ENCODE results near the gene PDIA4.
"Not testable (repeated sequence)": the region's sequence is repeated elsewhere in the genome, so short reads cannot be mapped to it uniquely, and the experiment has no call there.

The PDIA4 gene

DNA sequence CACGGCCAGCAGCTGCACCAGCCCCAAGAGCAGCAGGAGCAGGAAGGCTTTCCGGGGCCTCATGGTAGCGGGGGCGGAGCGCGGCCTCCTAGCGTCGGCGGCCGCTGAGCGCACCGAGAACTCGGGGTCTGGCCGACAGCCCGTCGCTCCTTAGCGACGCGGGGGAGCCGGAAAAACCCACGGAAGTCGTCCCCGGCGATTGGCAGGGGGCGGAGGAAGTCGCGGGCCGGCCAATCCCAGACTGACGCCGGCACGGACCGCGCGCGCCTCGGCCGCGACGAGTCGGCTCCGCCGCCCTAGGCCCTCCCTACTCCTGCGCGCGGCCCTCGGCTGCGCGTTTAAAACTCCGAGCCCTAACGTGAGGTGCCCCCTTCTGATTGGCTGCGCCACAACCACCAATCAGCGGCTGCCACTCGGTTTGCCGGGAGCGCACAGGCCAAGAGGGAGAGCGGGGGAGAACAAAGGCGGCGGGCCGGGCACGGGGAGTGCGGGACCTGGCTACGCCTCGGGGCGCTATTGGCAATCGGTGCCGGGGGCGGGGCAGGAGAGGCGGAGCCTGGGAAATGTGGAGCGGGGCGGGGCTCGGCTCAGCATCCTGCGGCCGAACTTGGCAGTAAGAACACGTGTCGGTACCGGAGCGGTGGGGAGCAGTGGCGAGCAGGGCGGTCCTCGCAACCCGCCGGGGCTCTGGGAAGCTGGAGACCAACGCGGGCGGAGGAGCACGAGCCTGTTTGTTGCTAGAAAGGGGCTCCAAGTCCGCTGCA is at the start of gene PDIA4:
Gene PDIA4 (minus strand): TSS at position 160 of the 764 bp plus-strand sequence. CDS start 97 bp downstream, at position 63.
- no peak for FAIRE-seq

GRCh38 chr7:149077594-149077993 is 49.3 kb upstream of the PDIA4 start:
- no peak for FAIRE-seq

DNA sequence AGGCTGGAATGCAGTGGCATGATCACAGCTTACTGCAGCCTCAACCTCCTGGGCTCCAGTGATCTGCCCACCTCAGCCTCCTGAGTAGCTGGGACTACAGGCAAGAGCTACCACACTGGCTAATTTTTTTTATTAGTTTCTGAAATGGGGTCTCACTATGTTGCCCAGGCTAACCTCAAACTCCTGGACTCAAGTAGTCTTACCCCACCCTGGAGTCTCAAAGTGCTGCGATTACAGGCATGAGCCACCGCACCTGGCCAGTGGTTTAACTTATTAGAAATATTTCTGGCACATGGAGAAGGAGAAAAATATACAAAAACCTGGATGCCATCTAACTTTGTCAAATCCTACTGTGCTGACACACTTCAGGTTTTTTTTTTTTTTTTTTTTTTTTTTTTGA is 47.0 kb upstream of the PDIA4 start:
- FAIRE-seq: no peak

DNA sequence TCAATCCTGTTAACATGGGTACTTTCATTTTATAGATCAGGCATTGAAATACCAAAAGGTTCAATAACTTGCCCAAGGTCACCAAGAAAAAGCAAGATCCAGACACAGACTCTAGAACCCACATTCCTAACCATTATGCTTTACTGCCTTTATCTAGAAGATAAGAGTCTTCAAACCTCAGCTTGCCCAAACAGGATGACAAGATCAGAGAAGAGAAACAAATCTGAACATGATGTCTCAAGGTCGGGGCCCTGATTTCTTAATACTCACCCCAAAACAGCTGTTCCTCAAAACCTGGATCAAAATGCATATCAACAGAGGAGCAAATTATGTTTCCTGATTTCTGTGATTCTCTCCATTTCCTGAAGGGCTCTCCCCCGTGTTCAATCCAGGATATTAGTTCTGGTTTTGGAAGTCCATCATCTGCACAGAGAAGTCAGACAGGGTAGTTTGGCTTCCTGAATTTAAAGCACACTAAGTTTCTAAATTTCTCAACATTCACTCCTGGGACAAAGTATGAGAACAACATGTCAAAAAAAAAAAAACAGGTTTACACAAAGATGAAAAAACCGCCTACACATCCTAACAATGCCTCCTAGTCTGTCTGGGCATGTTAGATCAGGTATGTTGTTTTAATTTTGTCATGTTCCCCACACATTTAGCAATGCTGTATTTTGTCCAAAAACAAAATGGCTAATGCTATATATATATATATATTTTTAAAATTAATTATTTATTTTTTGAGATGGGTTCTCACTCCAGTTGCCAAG is 46.0 kb upstream of the PDIA4 start:
- FAIRE-seq: no peak

- no peak for FAIRE-seq
Observed at GRCh38 chr7:149072438-149072775, 44.1 kb upstream of the PDIA4 start.

DNA sequence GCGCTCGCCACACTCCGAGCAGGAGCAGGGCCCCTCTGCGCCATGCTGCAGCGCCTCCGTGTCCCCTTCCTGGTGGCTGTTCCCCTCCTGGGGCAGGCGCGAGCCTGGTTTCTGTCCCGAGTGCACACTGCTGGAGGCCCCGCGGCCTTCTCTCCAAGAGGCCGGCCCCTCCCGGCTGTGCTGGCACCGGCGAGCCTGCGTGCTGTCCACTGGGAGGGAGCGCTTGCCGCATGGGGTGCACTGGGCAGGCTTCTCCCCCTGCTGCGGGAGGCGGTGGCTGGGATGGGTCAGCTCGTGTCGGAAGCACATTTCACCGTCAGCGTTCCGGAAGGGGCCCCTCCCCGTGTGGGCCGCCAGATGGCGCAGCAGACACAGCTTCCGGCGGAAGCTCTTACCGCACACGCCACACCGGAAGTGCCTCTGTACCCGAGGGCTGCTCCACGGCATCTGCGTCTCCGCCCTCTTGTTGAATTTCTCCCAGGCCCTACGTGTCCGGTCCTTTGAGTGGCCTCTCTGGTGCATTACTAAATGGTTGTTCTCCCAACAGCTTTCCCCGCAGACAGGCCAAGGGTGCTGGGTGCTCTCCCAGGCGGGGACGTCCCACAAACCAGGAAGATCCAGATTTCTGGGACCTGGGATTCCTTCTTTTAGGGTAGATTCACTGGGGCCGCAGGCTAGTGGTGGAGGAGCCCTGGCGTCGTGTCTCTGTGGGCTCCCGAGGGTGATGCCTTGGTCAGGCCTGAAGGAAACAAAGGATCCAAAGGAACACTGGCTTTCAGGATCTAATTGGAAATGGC is 43.5 kb upstream of the PDIA4 start:
- no peak for FAIRE-seq

GRCh38 chr7:149071182-149071635 is 42.9 kb upstream of the PDIA4 start:
- FAIRE-seq: no peak

GRCh38 chr7:149070372-149071125 is 42.2 kb upstream of the PDIA4 start:
- no peak for FAIRE-seq

DNA sequence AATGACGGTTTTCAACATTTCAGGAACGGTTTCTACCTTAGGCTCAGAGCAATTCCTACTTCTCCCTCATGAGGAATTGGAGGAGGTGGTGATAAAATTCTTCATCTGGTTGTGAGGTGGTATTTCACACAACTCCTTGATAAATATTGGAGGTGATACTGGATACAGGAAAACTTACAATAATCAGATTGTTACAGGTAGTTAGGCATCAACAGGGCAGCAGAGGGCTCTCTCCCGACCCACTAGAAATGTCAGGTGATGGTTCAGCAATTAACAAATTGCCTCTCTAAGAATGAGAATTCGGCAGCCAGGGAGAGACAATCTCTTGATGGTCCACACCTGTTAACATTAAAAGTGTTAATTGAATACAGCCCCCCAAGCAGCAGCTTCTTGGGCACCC is 39.6 kb upstream of the PDIA4 start:
- no peak for FAIRE-seq

- FAIRE-seq: no peak
Observed at GRCh38 chr7:149063476-149063875, 35.2 kb upstream of the PDIA4 start.

- FAIRE-seq: not testable (repeated sequence)
Observed at GRCh38 chr7:149062217-149062899, 34.1 kb upstream of the PDIA4 start.

GRCh38 chr7:149060156-149060555 is 31.9 kb upstream of the PDIA4 start:
- FAIRE-seq: no peak

DNA sequence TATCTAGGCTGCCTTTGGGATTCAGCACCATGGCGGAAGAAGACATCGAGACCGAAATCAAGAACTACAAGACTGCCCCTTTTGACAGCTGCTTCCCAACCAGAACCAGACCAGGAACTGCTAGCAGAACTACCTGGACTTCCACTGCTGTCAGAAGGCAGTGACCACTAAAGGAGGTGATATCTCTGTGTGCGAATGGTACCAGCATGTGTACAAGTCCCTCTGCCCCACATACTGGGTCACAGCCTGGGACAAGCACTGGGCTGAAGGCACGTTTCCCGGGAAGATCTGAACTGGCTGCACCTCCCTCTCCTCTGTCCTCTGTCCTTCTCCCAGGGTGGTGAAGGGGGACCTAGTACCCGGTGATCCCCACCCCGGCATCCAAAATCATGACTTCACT is 25.6 kb upstream of the PDIA4 start:
- no peak for FAIRE-seq

GRCh38 chr7:149053384-149053783 is 25.1 kb upstream of the PDIA4 start:
- no peak for FAIRE-seq

DNA sequence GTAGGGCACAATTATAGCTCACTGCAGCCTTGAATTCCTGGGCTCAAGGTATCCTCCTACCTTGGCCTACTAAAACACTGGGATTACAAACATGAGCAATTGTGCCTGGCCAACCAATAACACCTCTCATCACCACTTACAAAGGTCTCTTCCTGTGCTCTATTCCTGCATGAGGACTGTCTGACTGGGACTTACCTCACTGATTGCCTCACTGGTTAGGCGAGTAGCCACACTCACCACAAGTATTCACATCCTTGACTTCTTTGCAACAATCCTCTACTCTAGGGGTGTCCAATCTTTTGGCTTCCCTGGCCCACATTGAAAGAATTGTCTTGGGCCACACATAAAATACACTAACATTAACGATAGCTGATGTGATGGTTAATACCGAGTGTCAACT is 22.6 kb upstream of the PDIA4 start:
- no peak for FAIRE-seq

DNA sequence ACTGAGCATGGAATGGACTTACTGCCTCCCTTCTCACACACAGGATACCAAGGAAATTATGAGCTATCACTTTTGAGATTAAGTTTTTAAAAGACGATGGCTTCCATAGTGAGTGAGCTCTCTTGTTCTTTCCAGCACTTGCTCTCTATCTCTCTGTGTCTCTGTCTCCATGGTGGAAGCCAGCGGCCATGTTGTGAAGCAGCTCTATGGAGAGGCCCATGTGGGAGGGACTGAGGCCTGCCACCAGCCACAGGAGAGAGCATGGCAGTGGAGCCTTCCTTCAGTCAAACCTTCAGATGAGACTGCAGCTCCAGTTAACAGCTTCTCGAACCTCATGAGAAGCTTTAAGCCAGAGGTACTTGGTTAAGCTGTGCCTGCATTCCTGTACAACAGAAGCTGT is 20.5 kb upstream of the PDIA4 start:
- FAIRE-seq: no peak

GRCh38 chr7:149046416-149046815 is 18.1 kb upstream of the PDIA4 start:
- no peak for FAIRE-seq

GRCh38 chr7:149043936-149044335 is 15.6 kb upstream of the PDIA4 start:
- FAIRE-seq: no peak

GRCh38 chr7:149041350-149041749 is 13.0 kb upstream of the PDIA4 start:
- FAIRE-seq: no peak

- FAIRE-seq: not testable (repeated sequence)
Observed at GRCh38 chr7:149038641-149039040, 10.3 kb upstream of the PDIA4 start.

DNA sequence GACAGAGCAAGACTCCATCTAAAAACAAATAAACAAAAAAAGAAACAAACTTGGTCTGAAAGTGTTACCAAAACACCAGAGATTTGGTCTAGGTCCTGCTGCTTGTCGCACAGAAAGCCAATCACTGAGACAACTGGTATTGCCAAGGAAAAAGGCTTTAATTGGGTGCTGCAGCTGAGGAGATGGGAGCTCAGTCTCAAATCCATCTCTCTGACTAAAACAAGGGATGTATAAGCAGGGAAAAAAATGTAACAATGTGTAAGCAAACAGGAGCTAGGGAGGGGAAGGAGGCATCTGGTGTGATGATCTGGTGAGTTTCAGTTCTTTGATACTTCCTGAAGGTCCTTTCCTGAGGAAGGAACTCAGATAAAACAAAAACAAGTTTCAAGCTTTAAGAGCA is 8.4 kb upstream of the PDIA4 start:
- FAIRE-seq: no peak

DNA sequence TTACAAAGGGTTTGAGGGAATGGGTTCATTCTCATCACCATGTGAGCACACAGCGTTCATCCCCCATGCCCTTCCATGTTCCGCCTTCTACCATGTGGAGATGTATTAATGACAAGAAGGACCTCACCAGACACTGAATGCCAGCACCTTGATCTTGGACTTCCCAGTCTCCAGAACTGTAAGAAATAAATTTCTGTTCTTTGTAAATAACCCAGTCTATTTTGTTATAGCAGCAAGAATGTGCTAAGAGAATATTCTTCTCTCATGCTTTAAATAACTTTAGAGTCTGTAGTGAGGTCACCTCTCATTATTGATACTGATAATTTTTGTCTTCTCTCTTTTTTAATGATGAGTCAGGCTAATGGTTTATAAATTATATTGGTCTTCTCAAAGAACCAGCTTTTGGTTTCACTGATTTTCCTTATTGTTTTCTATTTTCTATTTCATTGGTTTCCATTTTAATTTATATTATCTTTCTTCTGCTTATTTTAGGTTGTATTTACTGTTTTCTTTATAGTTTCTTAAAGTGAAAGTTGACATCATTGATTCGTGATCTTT is 3.1 kb upstream of the PDIA4 start:
- no peak for FAIRE-seq

All from colon (tissue), 2 donors.